ENCODE results near the gene SERPING1.

SERPING1 gene

DNA sequence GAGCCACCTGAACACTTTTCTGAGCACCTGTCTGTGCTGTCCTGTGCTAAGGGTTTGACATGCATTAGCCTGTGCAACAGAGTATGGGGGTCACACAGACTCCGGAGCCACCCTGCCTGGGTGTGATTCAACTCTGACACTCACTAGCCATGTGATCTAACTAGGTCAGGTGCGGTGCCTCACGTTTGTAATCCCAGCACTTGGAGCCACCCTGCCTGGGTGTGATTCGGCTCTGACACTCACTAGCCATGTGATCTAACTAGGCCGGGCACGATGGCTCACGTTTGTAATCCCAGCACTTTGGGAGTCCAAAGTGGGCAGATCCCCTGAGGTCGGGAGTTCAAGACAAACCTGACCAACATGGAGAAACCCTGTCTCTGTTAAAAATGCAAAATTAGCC, 41.4 kb upstream of the SERPING1 start:
- TF ChIP-seq CTCF (IDR thresholded peaks at IDR 0.05; ENCODE audit: control extremely low read depth, extremely low read depth, low read depth, missing control alignments) = no peak
- DNase-seq (ENCODE audit: extremely low spot score) = no peak
- ChIA-PET POLR2A (no interaction called here), CTCF (interaction anchor here (1.2 to 1.5 kb wide), 2 partner anchors 12 to 27 kb away, joined by 4 to 5 read pairs; partner anchors contain the start of gene UBE2L6)

GRCh38 chr11:57560146-57560545, 37.3 kb upstream of the SERPING1 start:
- no peak for TF ChIP-seq CTCF (IDR thresholded peaks at IDR 0.05; ENCODE audit: control extremely low read depth, extremely low read depth, low read depth, missing control alignments)
- POLR2A ChIA-PET = no interaction called here
- CTCF ChIA-PET = interaction anchor here (1.4 to 4.2 kb wide), 2 partner anchors 8 to 67 kb away, joined by 5 to 22 read pairs; partner anchors contain the start of gene UBE2L6
- no peak for DNase-seq (ENCODE audit: extremely low spot score)

DNA sequence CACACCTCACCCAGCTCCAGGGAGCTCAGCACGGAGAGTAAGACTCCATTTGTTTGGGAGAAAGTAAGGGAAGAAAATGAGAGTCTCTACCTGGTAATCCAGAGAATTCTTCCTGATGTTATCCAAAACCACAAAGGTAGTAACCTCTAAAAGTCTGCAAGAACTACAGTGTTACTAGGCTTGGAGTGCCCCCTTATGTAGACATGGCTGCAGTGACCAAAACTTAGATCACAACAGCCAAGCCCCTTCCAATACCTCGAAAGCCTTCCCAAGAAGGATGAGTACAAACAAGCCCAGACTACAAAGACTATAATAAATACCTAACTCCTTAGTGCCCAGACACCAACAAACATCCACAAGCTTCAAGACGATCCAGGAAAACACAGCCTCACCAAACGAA, 34.9 kb upstream of the SERPING1 start:
- TF ChIP-seq CTCF (IDR thresholded peaks at IDR 0.05; ENCODE audit: control extremely low read depth, extremely low read depth, low read depth, missing control alignments) = no peak
- ChIA-PET POLR2A (no interaction called here), CTCF (interaction anchor here (0.7 to 1.4 kb wide), 3 partner anchors 12 to 104 kb away, joined by 3 to 5 read pairs (median 3); no protein-coding TSS in a partner anchor)
- no peak for DNase-seq (ENCODE audit: extremely low spot score)

GRCh38 chr11:57566005-57566904, 31.2 kb upstream of the SERPING1 start:
- peak; percentile 67 for DNase-seq (ENCODE audit: extremely low spot score)
- ChIA-PET POLR2A (interaction anchor here (0.6 kb wide), 1 partner anchor 11 kb away, joined by 5 read pairs; no protein-coding TSS in a partner anchor), CTCF (interaction anchor here (0.8 to 9.2 kb wide), 6 partner anchors 8 to 78 kb away, joined by 3 to 295 read pairs (median 6); no protein-coding TSS in a partner anchor)
- no peak for TF ChIP-seq CTCF (IDR thresholded peaks at IDR 0.05; ENCODE audit: control extremely low read depth, extremely low read depth, low read depth, missing control alignments)

- ChIA-PET POLR2A (no interaction called here), CTCF (interaction anchor here (0.7 to 9.2 kb wide), 27 partner anchors 8 to 946 kb away, joined by 3 to 295 read pairs (median 5); partner anchors contain the start of genes CLP1, RTN4RL2 and SMTNL1)
- DNase-seq (ENCODE audit: extremely low spot score) = peak; percentile 32
- TF ChIP-seq CTCF (IDR thresholded peaks at IDR 0.05; ENCODE audit: control extremely low read depth, extremely low read depth, low read depth, missing control alignments) = no peak
Observed at GRCh38 chr11:57566905-57567514, 30.5 kb upstream of the SERPING1 start.
